ENCODE measurements around the gene PALD1.

The PALD1 gene

DNA sequence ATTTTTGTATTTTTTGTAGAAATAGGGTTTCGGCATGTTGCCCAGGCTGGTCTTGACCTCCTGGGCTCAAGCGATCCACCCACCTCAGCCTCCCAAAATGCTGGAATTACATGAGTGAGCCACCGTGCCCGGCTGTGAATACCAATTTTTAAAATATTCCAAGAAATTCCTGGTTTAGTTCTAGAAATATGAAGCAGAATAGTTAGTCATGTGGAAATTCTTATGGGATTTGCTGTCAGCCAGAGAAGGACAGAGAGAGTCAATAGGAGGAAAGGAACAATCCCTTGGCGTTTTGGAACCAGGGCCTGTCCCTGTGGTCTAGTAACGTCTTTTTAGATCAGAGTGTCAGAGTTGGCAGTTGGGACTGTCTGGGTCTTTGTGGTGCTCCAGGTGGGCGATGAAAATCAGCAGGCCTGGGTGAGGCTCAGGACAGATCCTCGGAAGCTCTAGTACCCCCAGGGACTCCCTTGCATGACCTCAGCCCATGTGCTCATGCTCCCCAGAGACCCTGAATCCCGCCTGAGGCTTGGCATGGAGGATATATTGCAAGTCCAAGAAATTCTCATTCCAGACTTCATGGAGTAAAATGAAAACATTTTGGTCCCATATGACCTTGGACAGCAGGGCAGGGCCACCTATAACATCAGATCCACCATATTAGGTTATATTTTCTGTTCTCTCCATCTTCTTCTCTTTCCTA lies 44.8 kb upstream of the PALD1 start:
- no peaks in the 10 kb centered on the region for H3K36me3 ChIP-seq (ENCODE audit: insufficient read depth)
- TF ChIP-seq, protein P1, sequence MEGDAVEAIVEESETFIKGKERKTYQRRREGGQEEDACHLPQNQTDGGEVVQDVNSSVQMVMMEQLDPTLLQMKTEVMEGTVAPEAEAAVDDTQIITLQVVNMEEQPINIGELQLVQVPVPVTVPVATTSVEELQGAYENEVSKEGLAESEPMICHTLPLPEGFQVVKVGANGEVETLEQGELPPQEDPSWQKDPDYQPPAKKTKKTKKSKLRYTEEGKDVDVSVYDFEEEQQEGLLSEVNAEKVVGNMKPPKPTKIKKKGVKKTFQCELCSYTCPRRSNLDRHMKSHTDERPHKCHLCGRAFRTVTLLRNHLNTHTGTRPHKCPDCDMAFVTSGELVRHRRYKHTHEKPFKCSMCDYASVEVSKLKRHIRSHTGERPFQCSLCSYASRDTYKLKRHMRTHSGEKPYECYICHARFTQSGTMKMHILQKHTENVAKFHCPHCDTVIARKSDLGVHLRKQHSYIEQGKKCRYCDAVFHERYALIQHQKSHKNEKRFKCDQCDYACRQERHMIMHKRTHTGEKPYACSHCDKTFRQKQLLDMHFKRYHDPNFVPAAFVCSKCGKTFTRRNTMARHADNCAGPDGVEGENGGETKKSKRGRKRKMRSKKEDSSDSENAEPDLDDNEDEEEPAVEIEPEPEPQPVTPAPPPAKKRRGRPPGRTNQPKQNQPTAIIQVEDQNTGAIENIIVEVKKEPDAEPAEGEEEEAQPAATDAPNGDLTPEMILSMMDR (conservative IDR thresholded peaks at IDR 0.05; ENCODE audit: low read depth, low read length), result no peak
- no peak overlapping the region for H3K27ac ChIP-seq
- no peak overlapping the region for H3K4me3 ChIP-seq (IDR thresholded peaks at IDR 0.05; ENCODE audit: insufficient read depth, low read depth, low read length)
- H4K20me1 ChIP-seq (ENCODE audit: insufficient read depth), result no peaks in the 10 kb centered on the region
- no peak overlapping the region for H3K4me2 ChIP-seq
- H2AFZ ChIP-seq (ENCODE audit: low read depth), result no peak overlapping the region
- H3K9ac ChIP-seq, result no peak overlapping the region
- no peaks in the 10 kb centered on the region for H3K79me2 ChIP-seq (ENCODE audit: insufficient read depth, low read depth)
- no peaks in the 10 kb centered on the region for H3K27me3 ChIP-seq (ENCODE audit: insufficient read depth, low read depth)
- H3K4me1 ChIP-seq (ENCODE audit: low read depth, poor library complexity, severe bottlenecking), result peaks cover 20% of the 10 kb centered on the region

DNA sequence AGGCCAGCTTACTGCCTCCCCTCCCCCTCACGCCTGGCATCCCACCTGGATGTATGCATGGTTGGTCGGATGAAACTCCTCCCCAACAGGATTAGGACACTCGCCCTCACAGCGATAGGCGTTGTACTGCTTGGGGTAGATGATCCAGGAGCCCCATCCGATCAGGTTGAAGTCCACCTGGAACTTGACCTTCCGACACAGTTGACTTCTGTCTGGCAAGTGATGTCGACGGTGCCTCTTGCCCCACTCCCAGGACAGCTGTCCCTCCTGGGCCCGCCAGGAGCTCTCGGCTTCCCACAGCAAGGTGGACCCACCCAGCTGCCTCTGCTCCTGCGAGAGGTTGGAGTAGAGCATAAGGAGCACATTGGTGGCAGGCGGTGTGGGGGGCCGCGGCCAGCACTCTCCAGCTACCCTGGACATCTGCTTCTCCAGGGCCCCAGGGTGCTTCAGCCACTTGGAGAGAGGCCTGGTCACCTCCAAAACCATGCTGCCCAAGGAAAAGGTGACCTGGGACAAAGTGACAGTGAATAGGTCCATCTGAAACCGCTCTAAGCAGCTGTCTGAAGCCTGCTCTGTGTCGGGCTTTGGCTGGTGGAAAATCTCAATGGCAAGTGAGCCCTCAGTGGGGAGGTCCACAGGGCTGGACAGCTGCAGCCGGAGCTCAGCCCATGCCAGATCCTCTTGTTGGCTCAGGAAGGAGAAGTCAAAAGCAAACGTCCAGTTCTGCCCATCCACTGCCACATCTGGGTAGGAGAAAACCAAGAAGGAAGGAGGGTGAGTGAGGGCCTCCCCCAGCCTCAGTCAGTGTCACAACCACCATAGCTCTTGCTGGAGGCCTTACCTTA lies 43.1 kb upstream of the PALD1 start:
- no peaks in the 10 kb centered on the region for H4K20me1 ChIP-seq (ENCODE audit: insufficient read depth)
- no peaks in the 10 kb centered on the region for H3K79me2 ChIP-seq (ENCODE audit: insufficient read depth, low read depth)
- peaks cover 9% of the 10 kb centered on the region for H3K4me1 ChIP-seq (ENCODE audit: low read depth, poor library complexity, severe bottlenecking)
- H3K27me3 ChIP-seq (ENCODE audit: insufficient read depth, low read depth), result no peaks in the 10 kb centered on the region
- TF ChIP-seq, protein P1 (conservative IDR thresholded peaks at IDR 0.05; ENCODE audit: low read depth, low read length), result no peak
- H3K27ac ChIP-seq, result no peak overlapping the region
- H2AFZ ChIP-seq (ENCODE audit: low read depth), result no peak overlapping the region
- H3K9ac ChIP-seq, result no peak overlapping the region
- H3K4me2 ChIP-seq, result no peak overlapping the region
- no peaks in the 10 kb centered on the region for H3K36me3 ChIP-seq (ENCODE audit: insufficient read depth)
- no peak overlapping the region for H3K4me3 ChIP-seq (IDR thresholded peaks at IDR 0.05; ENCODE audit: insufficient read depth, low read depth, low read length)

DNA sequence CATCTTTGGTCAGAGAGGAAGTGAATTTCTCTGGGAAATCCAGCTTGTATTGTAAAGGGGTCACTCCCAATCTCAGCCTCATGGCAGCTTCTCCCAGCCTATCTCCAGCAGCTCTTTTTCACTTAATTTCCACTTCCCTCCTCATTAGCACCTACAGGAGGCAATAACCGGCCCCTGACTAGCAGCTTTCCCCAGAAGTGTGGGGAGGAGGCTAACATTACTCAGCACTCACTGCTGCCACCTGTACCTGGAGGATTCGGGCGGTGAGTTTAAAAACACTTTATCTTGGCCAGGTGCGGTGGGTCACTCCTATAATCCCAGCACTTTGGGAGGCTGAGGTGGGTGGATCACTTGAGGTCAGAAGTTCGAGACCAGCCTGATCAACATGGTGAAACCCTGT lies 40.8 kb upstream of the PALD1 start:
- Histone ChIP-seq H4K20me1 (ENCODE audit: insufficient read depth) (no peaks in the 10 kb centered on the region), H3K9ac (no peak overlapping the region), H3K36me3 (ENCODE audit: insufficient read depth) (no peaks in the 10 kb centered on the region), H3K4me2 (no peak overlapping the region), H3K27ac (no peak overlapping the region), H3K4me1 (ENCODE audit: low read depth, poor library complexity, severe bottlenecking) (no peaks in the 10 kb centered on the region), H2AFZ (ENCODE audit: low read depth) (no peak overlapping the region), H3K4me3 (IDR thresholded peaks at IDR 0.05; ENCODE audit: insufficient read depth, low read depth, low read length) (no peak overlapping the region), H3K79me2 (ENCODE audit: insufficient read depth, low read depth) (no peaks in the 10 kb centered on the region), H3K27me3 (ENCODE audit: insufficient read depth, low read depth) (no peaks in the 10 kb centered on the region)
- TF ChIP-seq, protein P1 (conservative IDR thresholded peaks at IDR 0.05; ENCODE audit: low read depth, low read length), result no peak

GRCh38 chr10:70440296-70441160 lies 38.0 kb upstream of the PALD1 start:
- no peaks in the 10 kb centered on the region for H3K36me3 ChIP-seq (ENCODE audit: insufficient read depth)
- no peak overlapping the region for H3K4me3 ChIP-seq (IDR thresholded peaks at IDR 0.05; ENCODE audit: insufficient read depth, low read depth, low read length)
- H4K20me1 ChIP-seq (ENCODE audit: insufficient read depth), result no peaks in the 10 kb centered on the region
- H3K4me1 ChIP-seq (ENCODE audit: low read depth, poor library complexity, severe bottlenecking), result no peaks in the 10 kb centered on the region
- H3K27me3 ChIP-seq (ENCODE audit: insufficient read depth, low read depth), result no peaks in the 10 kb centered on the region
- H3K79me2 ChIP-seq (ENCODE audit: insufficient read depth, low read depth), result no peaks in the 10 kb centered on the region
- no peak overlapping the region for H2AFZ ChIP-seq (ENCODE audit: low read depth)
- H3K27ac ChIP-seq, result no peak overlapping the region
- TF ChIP-seq, protein P1 (conservative IDR thresholded peaks at IDR 0.05; ENCODE audit: low read depth, low read length), result no peak
- H3K9ac ChIP-seq, result no peak overlapping the region
- H3K4me2 ChIP-seq, result no peak overlapping the region

Data from KMS-11 (cell line).